Aortic smooth muscle cell (primary cell): ENCODE results near the gene VWA5B1. TPM values are rescaled to one million over a fixed set of nuclear protein-coding genes. Genes with fewer than 3 reads are reported as not detected.

Source experiments
- total RNA-seq: library from RNA; depleted of rRNA; stranded (reverse); fragments of >200 nt; gene quantifications from 2 replicates; pipeline ENCODE4 v1.2.3, GENCODE V29; 2014

VWA5B1 gene, protein sequence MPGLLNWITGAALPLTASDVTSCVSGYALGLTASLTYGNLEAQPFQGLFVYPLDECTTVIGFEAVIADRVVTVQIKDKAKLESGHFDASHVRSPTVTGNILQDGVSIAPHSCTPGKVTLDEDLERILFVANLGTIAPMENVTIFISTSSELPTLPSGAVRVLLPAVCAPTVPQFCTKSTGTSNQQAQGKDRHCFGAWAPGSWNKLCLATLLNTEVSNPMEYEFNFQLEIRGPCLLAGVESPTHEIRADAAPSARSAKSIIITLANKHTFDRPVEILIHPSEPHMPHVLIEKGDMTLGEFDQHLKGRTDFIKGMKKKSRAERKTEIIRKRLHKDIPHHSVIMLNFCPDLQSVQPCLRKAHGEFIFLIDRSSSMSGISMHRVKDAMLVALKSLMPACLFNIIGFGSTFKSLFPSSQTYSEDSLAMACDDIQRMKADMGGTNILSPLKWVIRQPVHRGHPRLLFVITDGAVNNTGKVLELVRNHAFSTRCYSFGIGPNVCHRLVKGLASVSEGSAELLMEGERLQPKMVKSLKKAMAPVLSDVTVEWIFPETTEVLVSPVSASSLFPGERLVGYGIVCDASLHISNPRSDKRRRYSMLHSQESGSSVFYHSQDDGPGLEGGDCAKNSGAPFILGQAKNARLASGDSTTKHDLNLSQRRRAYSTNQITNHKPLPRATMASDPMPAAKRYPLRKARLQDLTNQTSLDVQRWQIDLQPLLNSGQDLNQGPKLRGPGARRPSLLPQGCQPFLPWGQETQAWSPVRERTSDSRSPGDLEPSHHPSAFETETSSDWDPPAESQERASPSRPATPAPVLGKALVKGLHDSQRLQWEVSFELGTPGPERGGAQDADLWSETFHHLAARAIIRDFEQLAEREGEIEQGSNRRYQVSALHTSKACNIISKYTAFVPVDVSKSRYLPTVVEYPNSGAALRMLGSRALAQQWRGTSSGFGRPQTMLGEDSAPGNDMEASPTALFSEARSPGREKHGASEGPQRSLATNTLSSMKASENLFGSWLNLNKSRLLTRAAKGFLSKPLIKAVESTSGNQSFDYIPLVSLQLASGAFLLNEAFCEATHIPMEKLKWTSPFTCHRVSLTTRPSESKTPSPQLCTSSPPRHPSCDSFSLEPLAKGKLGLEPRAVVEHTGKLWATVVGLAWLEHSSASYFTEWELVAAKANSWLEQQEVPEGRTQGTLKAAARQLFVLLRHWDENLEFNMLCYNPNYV
- not detected in 2 replicates for total RNA-seq

DNA sequence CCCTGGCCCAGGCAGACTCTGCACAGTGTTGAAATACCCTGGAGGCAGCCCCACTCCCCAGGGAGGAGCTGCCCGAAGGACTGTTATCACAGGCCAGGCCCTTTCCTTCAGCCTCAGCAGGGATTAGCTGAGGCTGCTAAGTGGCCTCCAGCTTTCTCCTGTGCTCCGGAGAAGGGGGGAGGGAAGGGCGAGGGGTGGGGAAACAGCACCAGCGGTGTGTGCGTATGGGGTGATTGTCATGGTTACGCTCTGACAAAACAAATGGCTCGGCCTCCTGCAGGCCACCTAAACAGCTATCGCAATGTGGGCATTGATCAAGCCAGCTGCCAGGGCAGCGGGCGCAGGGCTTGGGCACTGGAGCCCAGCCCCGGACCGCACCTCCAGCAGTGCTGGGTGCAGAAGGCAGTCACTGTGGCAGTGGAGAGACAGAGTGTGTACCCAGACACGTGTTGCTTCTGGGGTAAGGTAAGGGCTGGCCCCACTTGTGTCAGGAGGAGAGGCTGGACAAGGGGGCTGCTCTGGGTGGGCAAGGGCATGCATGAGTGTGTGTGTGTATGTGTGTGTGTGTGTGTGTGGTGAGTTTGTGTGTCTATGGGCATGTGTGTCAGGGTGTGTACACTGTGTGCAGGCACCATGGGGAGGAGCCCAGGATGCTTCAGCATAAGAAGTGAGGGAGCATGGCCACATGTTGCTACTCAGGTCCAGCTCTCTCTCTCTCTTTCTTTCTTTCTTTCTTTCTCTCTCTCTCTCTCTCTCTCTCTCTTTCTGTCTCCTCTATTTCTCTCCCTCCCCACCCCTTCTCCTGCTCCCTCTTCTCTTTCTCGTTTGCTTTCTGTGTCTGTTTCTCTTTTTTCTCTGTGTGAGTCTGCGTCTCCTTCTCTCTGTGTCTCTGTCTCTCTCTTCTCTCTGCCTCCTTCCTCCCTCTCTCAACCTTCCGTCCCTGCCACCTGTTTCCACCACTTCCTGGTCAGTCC lies at the start of gene VWA5B1:
VWA5B1 (plus strand) TSS at position 252 of the 974 bp plus-strand sequence. CDS start 19,727 bp downstream, outside the sequence.

Other genes starting within 250 kb of the VWA5B1 start
- 3.9 and 4.5 TPM in 2 replicates for gene PLA2G5, start 220.7 kb upstream of the VWA5B1 start, total RNA-seq
- not detected in 2 replicates for gene PLA2G2D, start 171.3 kb upstream of the VWA5B1 start, total RNA-seq
- gene PLA2G2F, start 151.6 kb upstream of the VWA5B1 start, total RNA-seq: not detected in 2 replicates
- gene UBXN10, start 104.8 kb upstream of the VWA5B1 start, total RNA-seq: not detected in 2 replicates
- gene PLA2G2C, start 104.4 kb upstream of the VWA5B1 start, total RNA-seq: not detected in 2 replicates
- gene CAMK2N1, start 195.3 kb downstream of the VWA5B1 start, total RNA-seq: 6.9 and 8.2 TPM in 2 replicates
- gene MUL1, start 217.3 kb downstream of the VWA5B1 start, total RNA-seq: 21.5 and 24.7 TPM in 2 replicates